Measurements from ENCODE around the gene MAPT. TPM values are rescaled to one million over a fixed set of nuclear protein-coding genes. Genes with fewer than 3 reads are reported as not detected.

Gene MAPT
- total and polyA plus RNA-seq, 2 of the 13 experiments (the other 11 are each of a cell fraction or from before 2014, with no cell fraction given), result 2.1 to 2.8 TPM

GRCh38 chr17:45939395-45939794, 45.0 kb downstream of the MAPT start:
- ATAC-seq, result no peak
- ChIA-PET CTCF (ENCODE audit: low intra/inter-chr PET ratio, low total read pairs) (no interaction called here), POLR2A (no interaction called here)
- Histone ChIP-seq H2AFZ (ENCODE audit: low read length) (no peak overlapping the region), H3K9ac (ENCODE audit: insufficient read depth, low read depth, low read length) (no peak overlapping the region), H3K4me1 (ENCODE audit: insufficient read depth, low read length) (peaks cover 37% of the 10 kb centered on the region), H3K79me2 (ENCODE audit: insufficient read depth, low read length) (peaks cover 14% of the 10 kb centered on the region), H3K4me2 (ENCODE audit: low read depth, low read length) (no peak overlapping the region), H3K9me3 (ENCODE audit: low read length) (no peaks in the 10 kb centered on the region), H3K27ac (ENCODE audit: extremely low read length, insufficient read depth, low read length) (no peak overlapping the region), H3K36me3 (replicated peaks in 1 of 2; ENCODE audit: control insufficient read depth in 1 of 2, insufficient read depth in 2 of 2, low read length in 2 of 2) (no peaks in the 10 kb centered on the region), H4K20me1 (ENCODE audit: insufficient read depth, low read length) (no peaks in the 10 kb centered on the region), H3K27me3 (ENCODE audit: control insufficient read depth in 1 of 2, insufficient read depth in 2 of 2, low read length in 2 of 2) (no peaks in the 10 kb centered on the region; a peak in 1 of 5 replicates), H3K4me3 (replicated peaks in 1 of 3; ENCODE audit: insufficient read depth in 1 of 3, low read depth in 2 of 3, low read length in 3 of 3) (no peak overlapping the region)
- in situ Hi-C loops (cut with HindIII; ENCODE audit: extremely low pct_ligation_motif_present, low pct_unique_long_range_greater_than_20kb) (loop anchor here (10.0 kb wide), 1 partner anchor 65 kb away; no protein-coding TSS in a partner anchor), intact Hi-C loops (cut with micrococcal nuclease; ENCODE audit: unreplicated experiment) (no loop called here)
- TF ChIP-seq NFYC (CRISPR knock-in tag; IDR thresholded peaks at IDR 0.05) (no peak), ZNF280B (CRISPR knock-in tag; IDR thresholded peaks at IDR 0.05; ENCODE audit: borderline replicate concordance) (no peak), THAP11 (CRISPR knock-in tag; IDR thresholded peaks at IDR 0.05) (no peak), NRL (CRISPR knock-in tag; IDR thresholded peaks at IDR 0.05; ENCODE audit: borderline replicate concordance) (no peak), ZBTB26 (CRISPR knock-in tag; IDR thresholded peaks at IDR 0.05; ENCODE audit: borderline replicate concordance) (no peak), ZNF572 (CRISPR knock-in tag; IDR thresholded peaks at IDR 0.05) (no peak), PAF1 (CRISPR knock-in tag; IDR thresholded peaks at IDR 0.05) (no peak), GABPA (IDR thresholded peaks at IDR 0.05; ENCODE audit: low read depth, low read length) (no peak), GABPA (CRISPR knock-in tag; IDR thresholded peaks at IDR 0.05; ENCODE audit: low read depth) (no peak), ATF5 (CRISPR knock-in tag; IDR thresholded peaks at IDR 0.05; ENCODE audit: low read depth) (no peak)
- WGBS (ENCODE audit: low lambda C conversion rate), result 93% methylated on average over 5 of the region's 5 CpGs
- BruUV-seq (replicated peaks), result no TSS peak
- no peak for DNase-seq (ENCODE audit: low spot score)
- FAIRE-seq, result no peak

Measured in HepG2 (cell line).